NOMO-1 (cell line): ENCODE data around the gene GSTM3.
"Not testable (repeated sequence)": the region's sequence is repeated elsewhere in the genome, so short reads cannot be mapped to it uniquely, and the experiment has no call there.

Experiments used
- DNase-seq, 2 experiments: peaks; one replicate each; lab custom pipeline; 2025; ENCODE audit not compliant: unreplicated experiment in 2 of 2; lab: John Stamatoyannopoulos, UW

The GSTM3 gene

DNA sequence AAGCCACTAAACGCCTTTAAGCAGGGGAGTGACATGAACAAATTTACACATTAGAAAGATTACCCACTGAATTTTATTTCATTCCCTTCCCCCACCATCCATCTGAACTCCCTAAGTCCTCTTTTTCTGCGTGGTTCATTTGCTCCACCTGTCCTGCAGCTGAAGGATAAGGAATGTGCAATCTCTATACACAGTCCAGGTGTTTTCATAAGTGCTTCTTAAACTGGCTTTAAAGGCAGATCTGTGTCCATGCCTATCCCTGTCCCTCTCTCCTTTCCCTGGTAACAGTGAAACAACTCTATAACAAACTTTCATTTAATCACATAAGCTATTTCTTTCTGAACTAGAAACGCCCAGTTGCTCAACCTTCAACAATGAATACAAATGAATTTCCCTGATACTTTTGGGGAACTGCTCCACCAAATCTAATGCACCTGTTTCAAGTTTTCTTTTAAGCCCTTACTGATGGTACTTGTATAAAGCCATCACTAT, 8.4 kb downstream of the GSTM3 start:
- no peak for DNase-seq

DNA sequence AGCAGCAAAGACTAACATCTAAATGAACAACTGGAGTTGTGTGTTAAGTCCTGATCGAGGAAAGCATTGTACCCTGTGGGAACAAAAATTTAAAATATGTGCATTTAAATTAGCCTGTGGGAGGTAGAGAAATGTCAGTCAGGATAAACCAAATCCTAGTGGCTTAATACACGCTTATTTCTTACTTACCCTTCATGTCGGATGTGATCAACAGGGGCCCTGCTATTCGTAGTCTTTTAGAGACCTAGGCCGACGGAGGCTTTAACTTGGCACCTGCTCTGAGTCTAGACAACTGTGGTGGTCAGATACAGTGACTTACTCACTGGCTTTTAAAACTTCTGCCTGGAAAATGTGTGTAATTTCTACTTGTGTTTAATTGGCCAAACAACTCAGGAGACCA, 10.2 kb downstream of the GSTM3 start:
- DNase-seq, result no peak

DNA sequence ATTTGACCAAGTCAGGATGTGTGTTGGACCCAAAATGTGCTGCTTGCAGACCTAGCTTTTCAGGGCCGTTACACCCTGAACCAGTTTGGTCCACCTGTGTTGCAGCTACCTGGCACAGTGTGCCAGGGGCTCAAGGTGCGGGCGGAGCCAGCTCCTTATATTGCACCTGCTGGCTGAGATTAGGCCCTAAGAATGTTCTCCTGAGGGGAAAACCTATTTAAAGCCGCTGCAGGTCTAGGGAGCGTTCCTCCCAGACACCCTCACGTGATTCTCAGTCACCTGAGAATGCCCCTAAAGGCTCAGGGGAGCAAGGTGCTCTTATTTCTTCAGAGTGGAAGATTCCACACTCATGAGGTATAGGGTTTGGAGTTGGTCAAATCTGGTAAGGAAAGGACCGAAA, 12.0 kb downstream of the GSTM3 start:
- no peak for DNase-seq

DNA sequence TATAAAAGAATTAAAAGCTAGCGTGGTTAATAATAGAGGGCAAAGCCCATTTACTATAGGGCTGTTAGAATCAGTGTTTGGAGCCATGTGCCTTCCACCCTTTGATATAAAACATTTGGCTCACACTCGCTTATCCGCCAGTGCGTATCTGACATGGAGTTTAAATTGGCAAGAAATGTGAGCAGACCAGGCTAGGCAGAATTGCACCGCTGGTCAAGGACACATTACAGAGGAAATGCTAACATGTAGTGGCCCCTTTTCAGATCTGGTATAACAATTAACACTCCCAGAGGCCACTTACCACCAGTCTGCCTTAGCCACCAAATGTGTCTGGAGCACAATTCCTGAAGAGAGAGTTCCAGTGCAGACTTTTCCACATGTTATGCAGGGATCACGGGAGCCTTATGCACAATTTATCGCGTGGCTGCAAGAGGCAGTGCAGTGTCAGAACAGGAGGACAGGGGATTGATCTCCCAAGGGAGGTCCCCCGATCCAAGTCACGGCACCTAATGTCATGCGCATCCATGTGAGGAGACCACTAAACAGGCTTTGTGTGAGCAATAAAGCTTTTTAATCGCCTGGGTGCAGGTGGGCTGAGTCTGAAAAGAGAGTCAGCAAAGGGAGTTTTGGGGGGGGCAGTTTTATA, 14.0 kb downstream of the GSTM3 start:
- no peak for DNase-seq

DNA sequence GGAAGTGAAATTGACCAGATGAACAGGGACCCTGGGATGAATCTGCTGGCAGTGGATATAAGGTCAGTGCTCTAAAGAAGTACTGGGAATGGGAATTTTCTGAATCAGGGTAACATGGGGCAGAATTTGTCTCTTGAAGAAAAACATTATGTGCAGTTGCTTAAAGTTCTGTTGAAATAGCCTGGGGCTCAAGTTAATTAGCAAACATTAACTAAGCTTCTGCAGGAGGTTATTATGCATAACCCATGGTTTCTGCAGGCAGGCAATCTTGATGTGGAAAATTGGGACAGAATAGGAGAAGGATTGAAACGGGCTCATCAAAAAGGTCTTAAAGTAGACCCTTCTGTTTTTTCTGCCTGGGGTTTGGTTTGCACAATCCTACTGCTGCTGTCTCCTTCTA, 14.8 kb downstream of the GSTM3 start:
- DNase-seq, result no peak

DNA sequence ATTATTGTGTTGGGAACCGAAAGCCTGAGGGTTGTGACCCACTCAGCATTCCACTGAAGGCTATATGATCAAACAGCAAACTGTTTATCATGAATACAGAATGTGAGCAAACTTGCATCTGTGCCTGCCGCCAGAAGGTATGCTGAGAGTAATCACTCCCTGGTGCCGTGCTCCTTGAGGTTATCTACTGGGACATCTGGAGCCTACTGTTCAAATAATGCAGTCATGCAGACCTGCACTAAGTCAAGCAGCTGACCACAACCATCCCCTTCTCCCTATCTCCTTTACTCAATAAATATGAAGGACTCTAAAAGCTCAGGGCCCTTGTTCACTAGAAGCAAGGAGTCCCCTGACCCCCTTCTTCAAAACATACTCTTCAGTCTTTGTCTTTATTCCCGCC, 15.3 kb downstream of the GSTM3 start:
- no peak for DNase-seq

DNA sequence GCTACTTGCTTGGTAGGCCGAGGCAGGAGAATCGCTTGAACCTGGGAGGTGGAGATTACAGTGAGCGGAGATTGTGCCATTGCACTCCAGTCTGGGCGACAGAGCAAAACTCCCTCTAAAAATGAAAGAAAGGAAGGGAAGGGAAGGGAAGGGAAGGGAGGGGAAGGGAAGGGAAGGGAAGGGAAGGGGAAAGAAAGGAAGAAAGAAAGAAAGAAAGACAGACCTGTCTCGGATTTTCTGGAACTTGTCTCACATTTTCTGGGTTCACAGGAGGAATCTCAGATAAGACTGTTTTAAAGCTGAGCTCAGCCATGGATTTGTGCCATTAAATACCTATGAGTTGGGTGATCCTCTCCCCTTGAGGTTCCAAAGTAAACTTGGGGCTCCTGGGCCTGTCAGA, 15.9 kb downstream of the GSTM3 start:
- no peak for DNase-seq

DNA sequence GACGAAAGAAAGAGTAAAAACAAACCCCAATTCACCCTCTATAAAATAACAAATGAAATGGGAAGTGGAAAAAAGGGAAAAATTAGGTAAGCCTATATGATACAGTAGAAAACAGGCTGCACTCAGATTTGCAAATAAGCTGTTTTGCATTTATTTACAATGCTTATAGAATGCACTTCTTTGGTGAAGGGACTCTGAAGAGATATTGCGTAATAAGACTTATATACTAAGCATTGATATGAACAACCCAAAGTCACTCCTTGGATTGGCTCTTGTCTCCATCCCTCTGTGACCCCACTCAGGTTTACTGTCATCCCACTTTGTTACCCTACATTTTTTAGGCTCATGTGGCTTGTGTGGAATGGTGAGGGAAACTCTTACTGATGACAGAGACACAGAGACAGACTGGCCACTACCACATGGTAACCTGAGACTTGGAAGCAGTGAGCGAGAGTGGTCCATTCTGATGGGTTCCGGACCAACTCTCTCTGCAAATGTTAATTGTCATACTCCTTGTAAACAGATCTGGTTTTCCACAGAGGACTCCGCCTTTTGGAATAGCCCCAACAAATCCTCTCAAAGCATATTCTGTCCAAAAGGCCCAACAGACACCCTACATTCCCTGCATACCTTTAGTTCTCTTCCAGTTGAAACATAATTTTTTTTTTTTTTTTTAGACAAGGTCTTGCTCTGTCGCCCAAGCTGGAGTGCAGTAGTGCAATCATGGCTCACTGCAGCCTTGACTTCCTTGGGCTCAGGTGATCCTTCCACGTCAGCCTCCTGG, 17.7 kb downstream of the GSTM3 start:
- DNase-seq, result no peak

DNA sequence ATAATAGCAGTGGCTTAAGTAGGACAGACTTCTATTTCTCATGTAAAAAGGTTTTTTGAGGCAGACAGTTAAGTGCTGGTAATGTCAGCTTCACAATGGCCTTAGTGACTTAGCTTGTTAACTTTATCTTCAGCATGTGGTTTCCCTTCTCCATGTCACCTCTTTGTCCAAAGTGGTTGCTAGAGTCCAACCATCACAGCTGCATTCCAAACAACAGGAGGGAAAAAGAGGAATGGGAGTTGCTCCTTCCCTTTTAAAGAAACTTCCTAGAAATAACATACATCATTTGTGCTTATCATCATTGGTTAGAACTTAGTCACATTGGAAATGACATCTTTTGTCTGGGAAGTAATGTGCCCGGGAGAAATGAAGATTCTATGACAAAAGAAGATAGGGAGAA, 18.9 kb downstream of the GSTM3 start:
- no peak for DNase-seq

DNA sequence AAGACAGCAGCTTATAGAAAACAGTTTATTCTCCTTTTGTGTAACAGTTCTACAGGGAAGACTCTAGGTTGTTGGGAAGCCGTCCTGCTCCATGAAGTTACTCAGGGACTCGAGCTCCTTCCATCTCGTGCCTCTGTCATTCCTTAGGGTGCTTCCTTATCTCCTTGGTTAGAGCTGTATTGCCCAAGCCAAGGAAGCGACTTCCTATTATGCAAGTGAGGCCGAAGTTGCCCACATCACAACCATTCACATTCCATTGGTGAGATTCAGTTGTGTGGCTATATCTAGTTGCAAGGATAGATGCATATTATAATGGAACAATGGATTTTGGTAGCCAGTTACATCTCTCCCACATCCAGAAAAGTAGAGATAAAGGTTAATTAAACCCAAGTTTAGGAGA, 19.8 kb downstream of the GSTM3 start:
- DNase-seq, result no peak

DNA sequence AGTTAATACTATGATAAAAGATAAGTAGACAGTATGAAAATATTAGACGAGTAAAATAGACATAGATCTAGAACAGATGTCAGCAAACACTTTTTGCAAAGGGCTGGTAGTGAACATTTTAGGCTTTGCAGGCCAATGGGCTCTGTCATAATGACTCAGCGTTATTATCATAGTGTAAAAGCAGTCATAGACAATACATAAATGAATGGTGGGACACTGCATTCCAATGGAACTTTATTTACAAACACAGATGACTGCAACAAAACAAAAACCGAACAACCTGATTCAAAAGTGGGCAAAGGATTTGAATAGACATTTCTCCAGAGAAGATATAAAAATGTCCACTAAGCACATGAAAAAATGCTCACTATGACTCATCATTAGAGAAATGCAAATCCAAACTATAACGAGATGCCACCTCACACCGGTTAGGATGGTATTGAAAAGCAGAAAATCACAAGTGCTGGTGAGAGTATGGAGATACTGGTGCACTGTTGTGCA, 21.5 kb downstream of the GSTM3 start:
- no peak for DNase-seq

DNA sequence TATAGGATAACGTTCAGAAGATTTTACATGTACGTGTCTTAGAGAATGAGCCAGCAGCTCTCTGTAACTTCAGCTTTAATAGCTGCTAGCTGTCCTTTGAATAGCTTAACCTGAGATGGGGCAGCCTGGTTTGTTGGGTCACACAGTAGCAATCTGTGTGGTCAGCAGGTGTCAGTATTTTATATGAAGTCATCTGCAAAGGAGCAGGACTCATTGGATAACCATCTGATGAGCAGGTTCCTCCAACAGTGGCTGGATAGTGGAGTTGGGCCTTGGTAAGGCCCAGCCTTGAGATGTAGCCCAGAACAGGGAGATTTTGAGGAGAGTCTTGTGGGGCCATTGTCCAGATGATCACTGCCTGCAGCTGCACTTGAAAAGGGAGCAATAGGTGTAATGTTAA, 22.3 kb downstream of the GSTM3 start:
- DNase-seq, result no peak

DNA sequence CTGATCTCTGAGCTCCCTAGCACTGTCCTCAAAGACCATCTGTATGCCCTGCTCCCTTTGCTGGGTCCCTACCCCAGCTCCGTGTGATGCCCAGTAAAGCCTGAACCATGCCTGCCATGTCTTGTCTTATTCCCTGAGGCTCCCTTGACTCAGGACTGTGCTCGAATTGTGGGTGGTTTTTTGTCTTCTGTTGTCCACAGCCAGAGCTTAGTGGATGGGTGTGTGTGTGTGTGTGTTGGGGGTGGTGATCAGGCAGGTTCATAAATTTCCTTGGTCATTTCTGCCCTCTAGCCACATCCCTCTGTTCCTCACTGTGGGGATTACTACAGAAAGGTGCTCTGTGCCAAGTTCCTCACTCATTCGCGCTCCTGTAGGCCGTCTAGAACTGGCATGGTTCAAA, 23.1 kb downstream of the GSTM3 start:
- no peak for DNase-seq

DNA sequence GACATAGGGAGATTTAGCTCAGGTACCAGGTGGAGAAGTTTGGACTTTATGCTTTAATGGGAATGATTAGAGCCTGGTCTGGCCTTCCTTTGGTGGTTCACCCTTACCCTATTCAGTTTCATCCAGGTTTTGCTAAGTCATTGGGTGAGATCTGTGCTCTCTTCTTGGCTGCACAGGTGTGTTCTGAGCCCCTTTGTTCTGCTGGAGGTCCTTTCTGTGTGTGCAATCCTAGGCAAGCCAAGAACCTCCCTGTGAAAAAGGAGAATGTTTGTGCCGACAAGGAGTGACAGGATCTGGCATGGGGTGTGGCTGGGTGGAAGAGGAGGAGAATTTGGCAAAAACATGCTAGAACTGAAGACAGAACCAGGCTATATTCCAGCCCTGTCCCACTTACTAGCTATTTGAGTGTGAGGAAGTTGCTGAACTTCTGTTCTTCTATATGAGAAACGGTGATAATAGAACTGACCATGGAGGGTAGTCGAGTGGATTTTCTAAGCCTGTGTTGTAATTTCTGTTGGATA, 24.2 kb downstream of the GSTM3 start:
- DNase-seq, result no peak

DNA sequence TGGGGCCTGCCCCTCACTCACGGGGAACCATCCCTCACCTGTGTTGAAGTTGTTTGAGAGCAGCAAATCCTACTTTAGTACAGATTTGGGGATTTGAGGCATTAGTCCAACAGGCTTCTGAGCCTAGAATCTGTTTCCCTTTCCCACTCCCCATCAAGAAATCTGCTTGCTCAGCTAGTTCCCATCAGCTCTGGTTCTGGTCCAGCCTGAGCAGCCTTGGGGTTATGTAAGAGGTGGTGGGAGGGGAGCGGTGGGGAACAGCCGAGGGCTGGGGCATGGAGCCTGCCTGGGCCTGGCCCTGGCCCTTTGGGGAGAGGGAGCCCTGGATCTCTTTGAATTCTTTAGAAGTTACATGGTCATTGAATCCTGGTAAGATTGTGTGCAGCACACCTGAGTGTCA, 24.7 kb downstream of the GSTM3 start:
- DNase-seq, result no peak

DNA sequence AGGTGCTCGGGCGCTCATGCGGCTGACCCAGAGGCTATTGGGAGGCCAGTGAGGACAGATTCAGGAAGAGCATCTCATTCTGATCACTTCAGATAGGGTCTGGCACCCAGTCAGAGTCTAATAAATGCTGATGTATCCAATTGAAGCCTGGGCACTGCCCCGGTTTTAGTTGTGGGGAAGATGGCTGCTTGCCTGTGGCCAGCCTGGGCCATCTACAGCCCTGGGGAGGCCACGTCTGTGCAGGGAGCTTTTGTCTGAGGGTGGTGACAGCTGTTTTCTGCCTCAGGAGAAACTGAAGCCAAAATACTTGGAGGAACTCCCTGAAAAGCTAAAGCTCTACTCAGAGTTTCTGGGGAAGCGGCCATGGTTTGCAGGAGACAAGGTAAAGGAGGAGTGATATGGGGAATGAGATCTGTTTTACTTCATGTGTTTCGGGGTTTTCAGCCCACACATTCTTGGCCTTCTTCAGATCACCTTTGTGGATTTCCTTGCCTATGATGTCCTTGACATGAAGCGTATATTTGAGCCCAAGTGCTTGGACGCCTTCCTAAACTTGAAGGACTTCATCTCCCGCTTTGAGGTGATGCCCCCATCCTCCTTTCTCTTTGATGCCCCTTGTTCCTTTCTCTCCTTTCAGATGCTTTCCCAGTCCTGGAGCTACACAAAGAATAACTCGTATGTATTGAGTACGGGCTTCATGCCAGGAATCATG, 26.0 kb downstream of the GSTM3 start:
- DNase-seq, result no peak

DNA sequence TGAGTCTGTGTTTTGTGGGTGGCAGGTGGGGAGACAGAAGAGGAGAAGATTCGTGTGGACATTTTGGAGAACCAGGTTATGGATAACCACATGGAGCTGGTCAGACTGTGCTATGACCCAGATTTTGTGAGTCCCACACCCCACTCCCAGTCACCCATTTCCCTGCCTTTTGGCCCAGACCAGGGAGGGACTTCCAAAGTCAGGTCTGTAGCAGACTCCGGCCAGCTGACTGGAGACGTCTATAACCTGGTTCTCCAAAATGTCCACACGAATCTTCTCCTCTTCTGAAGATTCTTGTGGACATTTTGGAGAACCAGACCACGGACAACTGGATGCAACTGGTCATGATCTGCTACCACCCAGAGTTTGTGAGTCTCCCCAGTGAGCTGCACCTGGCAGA, 27.2 kb downstream of the GSTM3 start:
- DNase-seq, result no peak

DNA sequence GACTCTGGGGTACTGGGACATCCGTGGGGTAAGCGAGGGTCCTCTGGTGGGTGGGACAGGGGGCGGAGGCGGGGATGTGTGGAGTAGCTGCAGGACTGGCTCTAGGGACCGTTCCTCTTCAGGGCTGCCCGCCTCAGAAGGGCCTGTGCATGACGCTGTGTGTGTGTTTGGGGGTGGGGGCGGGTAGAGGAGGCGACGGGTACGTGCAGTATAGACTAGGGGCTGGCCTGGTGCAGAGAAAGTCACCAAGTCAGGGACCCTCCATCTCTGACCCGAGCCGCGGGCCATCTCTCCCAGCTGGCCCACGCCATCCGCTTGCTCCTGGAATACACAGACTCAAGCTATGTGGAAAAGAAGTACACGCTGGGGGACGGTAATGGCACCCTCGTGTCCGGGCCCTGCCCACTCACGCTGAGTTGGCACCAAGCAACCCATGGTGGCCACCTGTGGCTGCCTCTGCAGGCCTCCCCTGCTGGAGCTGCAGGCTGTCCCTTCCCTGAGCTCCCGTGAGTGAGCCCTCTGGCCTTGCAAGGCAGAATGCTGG, 28.4 kb downstream of the GSTM3 start:
- DNase-seq, result no peak

DNA sequence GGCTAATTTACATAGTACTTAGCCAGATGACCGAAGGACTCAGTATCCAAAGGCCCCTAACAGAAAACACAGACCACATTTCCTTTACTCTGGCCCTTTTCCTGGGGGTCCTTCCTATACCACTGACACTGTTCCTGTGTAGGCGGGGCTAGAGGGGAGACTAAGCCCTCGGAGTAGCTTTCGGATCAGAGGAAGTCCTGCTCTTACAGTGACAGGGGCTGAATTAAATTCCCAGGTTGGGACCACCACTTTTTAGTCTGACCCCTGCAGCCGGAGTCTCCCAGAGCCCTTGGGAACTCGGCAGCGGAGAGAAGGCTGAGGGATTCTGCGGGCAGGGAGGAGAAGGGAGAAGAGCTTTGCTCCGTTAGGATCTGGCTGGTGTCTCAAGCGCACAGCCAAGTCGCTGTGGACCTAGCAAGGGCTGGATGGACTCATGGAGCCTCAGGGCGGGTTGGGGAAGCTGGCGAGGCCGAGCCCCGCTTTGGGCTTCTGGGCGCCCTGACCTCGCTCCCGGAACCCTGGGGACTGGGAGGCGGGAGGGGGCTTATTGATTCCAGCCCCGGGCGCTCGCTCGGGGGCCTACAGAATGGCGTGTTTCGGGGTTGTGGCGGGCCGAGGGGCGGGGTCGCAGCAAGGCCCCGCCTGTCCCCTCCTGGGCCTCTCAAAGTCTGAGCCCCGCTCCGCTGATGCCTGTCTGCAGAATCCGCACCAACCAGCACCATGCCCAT, 29.1 kb downstream of the GSTM3 start, which contains the start of gene GSTM5:
GSTM5 (plus strand) TSS at position 659 of the 728 bp plus-strand sequence; CDS start at position 721, 62 bp downstream.
- DNase-seq, result not testable (repeated sequence)

DNA sequence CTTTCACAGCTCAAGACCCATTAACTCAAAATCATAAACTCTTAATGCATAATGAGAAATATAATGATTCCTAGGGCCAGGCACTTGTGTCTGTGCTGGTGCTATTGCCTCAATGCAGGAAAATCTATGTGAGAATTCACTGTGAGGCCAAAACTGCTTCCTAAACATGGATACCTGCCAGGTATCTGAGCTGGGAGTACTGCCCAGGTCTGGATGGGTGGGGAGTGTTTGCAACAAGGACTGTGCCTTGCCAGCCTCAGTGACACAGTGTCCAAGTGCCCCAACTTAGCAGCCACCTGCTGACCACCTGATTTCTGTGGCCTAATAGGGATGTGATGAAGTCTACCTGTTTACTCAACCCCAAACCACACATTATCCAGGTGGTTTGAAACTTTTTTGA, 31.0 kb downstream of the GSTM3 start:
- DNase-seq, result not testable (repeated sequence)
